Measurements from ENCODE around the gene DISP3. TPM values are rescaled to one million over a fixed set of nuclear protein-coding genes. Genes with fewer than 3 reads are reported as not detected.

DISP3 gene
- under 1 TPM; 0.38 to 0.57 TPM for total RNA-seq

- POLR2A ChIA-PET: interaction anchor here (1.1 kb wide), 1 partner anchor 429 kb away, joined by 3 read pairs; no protein-coding TSS in a partner anchor
- CTCF ChIA-PET: no interaction called here
Measured at GRCh38 chr1:11478571-11479374, at the start of gene DISP3. DISP3 (plus strand) TSS chr1:11479155; CDS start chr1:11500993, 21,838 bp downstream.

DNA sequence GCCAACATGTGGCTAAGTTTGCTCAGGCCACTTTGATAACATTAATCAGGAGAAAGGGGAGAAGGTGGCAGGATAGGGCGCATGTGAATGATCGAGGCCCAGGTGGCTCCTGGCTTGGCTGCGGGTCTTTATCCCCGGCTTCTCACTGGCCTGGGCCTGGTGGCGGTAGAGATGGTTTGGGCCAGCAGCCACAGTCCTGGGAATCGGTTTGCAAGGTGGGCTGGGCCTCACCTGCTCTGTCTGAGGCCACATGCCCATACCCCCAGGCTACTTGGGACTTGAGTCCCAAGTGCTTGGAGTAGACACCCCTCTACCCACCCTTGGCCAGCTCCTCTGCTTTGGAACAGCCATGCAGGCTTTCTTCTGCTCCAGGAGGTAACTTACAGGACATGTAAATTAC is 49.7 kb upstream of the DISP3 start:
- ChIA-PET POLR2A (no interaction called here), CTCF (no interaction called here)

DNA sequence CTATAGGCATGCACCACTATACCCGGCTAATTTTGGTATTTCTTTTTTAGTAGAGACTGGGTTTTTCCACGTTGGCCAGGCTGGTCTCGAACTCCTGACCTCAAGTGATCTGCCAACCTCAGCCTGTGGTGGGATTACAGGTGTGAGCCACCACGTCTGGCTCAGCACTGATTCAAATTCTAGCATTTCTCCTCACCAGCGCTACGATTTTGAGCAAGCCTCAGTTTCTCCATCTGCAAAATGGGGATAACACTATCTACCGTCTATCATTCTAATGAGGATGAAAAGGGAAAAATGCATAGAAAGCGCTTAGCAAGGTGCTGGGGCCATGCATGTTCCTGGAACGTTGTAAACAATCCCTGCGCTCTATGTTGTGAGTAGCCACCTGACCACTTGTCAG is 49.0 kb upstream of the DISP3 start:
- ChIA-PET POLR2A (no interaction called here), CTCF (no interaction called here)

- CTCF ChIA-PET: no interaction called here
- POLR2A ChIA-PET: no interaction called here
Measured at GRCh38 chr1:11431941-11432507, 46.9 kb upstream of the DISP3 start.

- CTCF ChIA-PET: no interaction called here
- POLR2A ChIA-PET: no interaction called here
Measured at GRCh38 chr1:11432526-11432925, 46.4 kb upstream of the DISP3 start.

DNA sequence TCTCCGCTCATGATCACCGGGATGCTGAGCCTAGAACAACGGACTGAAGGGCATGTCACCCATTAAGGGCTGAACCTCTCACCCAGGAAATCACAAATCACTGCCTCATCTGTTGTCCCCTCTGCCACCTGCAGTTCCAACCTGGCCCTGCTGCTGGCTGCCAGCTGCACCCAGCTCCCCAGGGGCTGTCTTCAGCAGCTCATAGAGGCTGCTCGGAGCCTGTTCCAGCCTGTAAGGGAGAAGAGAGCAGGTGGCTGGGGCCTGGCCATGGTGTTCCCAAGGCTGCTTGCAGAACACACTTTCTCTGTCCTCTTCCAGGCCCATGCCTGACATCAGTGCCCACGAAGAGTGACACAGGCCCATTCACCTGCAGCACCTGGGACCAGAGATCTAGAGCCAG is 44.5 kb upstream of the DISP3 start:
- ChIA-PET POLR2A (no interaction called here), CTCF (no interaction called here)

DNA sequence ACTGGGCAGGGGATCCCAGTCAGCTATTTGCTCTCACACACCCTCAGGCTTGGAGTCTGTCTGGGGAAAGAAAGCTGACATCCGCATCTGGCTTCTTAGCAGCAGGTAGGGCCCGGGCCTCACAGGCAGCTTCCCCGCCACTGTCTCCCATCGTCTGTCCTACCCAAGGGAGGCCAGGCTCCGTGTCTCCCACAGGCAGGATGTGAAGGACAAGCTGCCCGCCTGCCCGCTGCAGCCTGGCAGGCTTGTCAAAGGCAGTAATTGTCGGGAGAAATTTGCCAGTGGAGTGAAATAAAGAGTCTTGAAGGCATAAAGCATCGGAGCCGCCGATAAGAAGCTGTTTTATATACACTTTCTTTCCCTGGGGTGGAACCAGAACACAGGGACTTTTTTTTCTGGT is 44.0 kb upstream of the DISP3 start:
- ChIA-PET POLR2A (no interaction called here), CTCF (no interaction called here)

DNA sequence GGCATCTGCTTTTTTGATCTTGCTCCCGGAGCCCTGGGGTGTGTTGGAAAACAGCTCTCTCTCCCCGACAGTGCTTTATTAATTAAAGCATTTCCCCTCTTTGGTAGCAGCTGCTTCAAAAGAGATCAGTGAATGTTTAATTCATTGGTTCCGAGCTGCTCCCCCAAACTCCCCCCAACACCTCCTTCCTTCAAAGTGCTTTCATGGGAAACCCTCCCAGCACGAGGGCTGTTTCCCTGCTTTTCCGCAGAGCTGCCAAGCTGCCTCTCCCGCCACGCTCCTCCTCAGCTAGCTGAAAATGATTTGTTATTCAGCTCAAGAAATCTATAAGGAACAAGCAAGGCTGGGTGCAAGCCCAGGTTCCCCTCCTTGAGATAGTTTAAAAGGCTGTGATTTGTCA is 40.0 kb upstream of the DISP3 start:
- CTCF ChIA-PET: no interaction called here
- POLR2A ChIA-PET: no interaction called here

GRCh38 chr1:11441211-11441952 is 37.6 kb upstream of the DISP3 start:
- POLR2A ChIA-PET: no interaction called here
- CTCF ChIA-PET: no interaction called here

- POLR2A ChIA-PET: no interaction called here
- CTCF ChIA-PET: no interaction called here
Measured at GRCh38 chr1:11443043-11443442, 35.9 kb upstream of the DISP3 start.

DNA sequence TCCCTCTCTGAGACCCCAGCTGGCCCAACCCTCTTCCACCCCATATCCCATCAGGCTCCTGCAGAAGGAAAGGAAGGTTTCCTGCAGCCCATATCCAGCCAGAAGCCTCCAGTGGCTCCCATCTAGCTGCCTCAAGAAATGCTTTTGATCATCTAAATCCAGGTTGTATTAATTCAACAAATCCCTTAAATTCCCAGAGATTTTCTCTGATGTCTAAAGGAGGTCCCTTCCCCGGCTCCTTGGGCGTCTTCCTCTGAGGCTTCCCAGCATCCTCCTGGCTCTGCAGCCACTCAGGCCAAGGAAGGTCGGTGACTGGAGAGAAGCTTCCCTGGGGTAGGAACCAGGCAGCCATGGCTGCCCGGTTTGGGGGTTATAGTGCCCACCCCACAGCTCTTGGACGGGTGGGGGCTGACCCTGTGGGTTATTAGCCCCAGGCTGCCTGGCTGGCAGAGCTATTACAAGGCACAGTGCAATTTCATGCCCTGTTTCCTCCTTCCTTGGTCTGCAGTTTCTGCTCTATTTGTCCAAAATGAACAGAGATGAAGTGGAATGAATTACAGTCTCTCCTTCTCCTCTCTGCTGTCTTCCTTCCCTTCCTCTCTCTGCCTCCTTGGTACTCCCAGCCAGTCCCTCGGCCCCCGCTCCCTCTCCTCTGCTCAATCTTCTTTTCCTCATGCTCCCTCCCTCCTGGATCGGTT is 34.8 kb upstream of the DISP3 start:
- CTCF ChIA-PET: no interaction called here
- POLR2A ChIA-PET: interaction anchor here (0.6 kb wide), 1 partner anchor 212 kb away, joined by 5 read pairs; no protein-coding TSS in a partner anchor

DNA sequence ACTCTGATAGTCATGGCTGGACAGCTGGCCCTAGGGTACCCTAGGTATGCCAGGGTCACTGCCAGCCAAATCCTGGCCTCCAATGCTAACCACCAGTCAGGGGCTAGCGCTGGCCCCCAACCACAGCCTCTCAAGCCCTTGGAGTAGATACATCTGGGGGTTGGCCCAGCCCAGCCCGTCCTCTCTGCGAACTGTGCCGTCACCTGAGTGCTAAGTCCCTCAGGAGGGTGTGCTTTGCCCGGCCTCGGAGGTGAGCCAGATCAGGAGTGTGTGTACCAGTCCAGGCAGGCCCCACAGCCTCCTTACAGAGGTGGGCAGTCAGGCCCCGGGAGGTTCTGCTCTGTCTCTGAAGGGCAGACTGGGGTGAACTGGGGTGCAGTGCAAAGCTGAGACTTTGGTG is 34.0 kb upstream of the DISP3 start:
- ChIA-PET POLR2A (no interaction called here), CTCF (no interaction called here)

- POLR2A ChIA-PET: no interaction called here
- CTCF ChIA-PET: no interaction called here
Measured at GRCh38 chr1:11447903-11448302, 31.1 kb upstream of the DISP3 start.

DNA sequence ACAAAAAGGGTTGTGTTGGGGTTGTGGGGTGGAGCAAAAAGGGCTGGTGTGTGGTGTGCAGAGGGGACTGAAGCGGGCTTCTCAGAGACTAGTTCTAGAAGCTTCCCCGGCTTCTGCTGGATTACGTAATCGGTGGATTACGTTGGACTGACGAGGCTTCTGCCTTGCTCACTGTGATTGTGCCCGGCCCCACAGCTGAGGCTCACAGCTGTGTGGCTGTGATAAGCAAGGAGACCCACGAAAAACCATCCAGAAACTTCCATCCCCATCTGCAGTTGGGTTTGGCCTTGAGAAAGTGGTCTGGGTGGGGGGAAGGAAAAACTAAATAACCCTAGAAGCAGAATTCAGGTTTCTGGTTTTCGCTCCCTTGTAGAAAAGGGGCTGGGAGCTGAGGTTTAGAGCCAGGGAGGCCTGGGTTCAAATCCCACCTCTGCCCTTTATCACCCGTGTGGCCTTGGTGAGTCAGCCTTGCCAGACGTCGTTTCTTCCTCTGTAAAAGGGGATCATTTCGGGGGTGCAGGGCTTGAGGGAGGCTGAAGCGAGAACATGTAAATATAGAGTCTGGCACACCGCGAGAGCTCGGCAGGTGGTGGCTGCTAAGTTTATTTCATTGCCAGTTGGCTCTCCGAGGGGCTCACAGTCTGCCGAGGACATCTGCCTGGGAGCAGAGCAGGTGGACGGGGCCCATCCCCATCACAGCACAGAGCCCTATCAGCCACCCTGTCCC is 30.4 kb upstream of the DISP3 start:
- POLR2A ChIA-PET: no interaction called here

GRCh38 chr1:11449100-11449403 is 29.9 kb upstream of the DISP3 start:
- POLR2A ChIA-PET: no interaction called here

More for the DNA sequence above, 30.4 kb upstream of the DISP3 start:
- CTCF ChIA-PET: no interaction called here

GRCh38 chr1:11450310-11450709 is 28.6 kb upstream of the DISP3 start:
- ChIA-PET POLR2A (no interaction called here), CTCF (no interaction called here)

More at GRCh38 chr1:11449100-11449403, 29.9 kb upstream of the DISP3 start:
- CTCF ChIA-PET: no interaction called here

DNA sequence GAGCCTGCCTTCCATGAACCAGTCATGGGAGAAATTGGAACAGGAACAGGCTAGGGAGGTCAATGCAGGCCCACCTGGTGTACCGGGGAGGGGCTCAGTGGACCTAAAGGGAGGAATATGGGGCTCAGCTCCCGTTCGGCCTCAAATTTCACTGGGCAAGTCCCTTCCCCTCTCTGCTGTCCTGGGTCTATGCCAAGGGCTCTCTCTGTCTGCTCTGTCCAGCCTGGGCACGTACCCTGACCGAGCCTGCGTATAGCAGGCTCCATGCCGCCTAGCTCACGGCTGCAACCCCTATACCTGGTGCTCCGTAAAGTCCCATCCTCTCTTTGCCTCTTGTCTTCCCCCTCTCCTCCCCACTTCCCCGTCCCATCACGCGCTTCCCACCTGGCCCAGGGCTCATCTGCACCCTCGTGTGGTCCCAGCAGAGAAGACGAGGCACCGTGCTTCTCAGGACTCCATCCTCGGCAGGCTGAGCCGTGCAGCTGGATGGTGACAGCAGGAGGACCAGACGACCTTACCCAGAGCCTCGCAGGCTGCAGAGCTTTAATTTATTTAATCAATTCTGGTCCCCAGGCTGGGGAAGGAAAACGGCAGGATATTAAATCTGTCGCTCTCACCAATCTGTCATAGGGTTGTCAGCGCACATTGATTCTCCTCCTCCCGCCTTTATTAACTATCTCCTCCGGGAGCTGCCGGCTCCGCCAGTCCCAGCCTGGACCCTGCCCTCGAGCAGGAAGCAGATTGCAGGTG is 25.0 kb upstream of the DISP3 start:
- CTCF ChIA-PET: no interaction called here
- POLR2A ChIA-PET: no interaction called here

- ChIA-PET POLR2A (no interaction called here), CTCF (no interaction called here)
Measured at GRCh38 chr1:11455967-11456570, 22.9 kb upstream of the DISP3 start.

DNA sequence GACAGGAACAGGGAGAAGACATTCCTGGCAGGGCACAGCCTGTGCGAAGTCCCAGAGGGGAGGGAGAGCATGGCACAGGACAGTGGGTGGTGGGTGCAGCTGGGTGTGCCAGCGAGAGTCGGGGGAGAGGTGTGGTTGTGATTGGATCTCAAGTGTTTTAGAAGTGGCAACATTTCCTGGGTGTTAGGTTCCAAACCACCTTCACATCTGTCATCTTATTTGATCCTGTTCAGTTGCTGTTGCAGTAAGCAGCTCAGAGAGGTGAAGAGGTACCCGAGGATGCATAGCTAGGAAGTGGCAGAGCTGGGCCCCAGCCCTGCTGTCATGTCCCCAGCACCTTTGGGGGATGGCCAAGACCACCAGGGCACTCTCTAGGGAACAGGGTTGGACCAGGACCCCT is 22.0 kb upstream of the DISP3 start:
- ChIA-PET CTCF (no interaction called here), POLR2A (no interaction called here)

Measured in activated CD8-positive, alpha-beta memory T cell treated with anti-CD3 and anti-CD28 coated beads for 36 hours (primary cell).